ENCODE measurements around the gene MTHFD2L.

MTHFD2L gene

DNA sequence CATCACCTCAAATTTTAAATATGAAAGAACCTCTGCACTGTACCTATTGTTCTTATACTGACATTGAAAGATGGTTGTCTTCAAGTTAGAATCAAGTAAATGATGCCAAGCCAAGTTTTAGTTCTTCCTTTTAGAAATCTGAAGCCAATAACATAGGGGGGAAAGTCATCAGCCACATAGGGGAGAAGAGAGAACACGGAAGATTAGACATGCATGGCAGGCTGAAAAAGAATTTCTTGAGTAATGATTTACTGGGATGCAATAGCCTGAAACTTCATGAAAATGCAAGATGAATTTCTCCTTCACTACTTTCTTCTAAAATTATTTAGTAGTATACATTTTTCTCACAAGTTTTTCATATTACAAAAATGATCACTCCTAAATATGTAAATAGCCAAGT lies 136.8 kb downstream of the MTHFD2L start:
- no peaks in the 10 kb centered on the region for H3K9me3 ChIP-seq (ENCODE audit: severe bottlenecking)
- DNase-seq (ENCODE audit: low spot score): no peak
- no peaks in the 10 kb centered on the region for H3K4me1 ChIP-seq (ENCODE audit: insufficient read depth, poor library complexity, severe bottlenecking)
- TF ChIP-seq, protein P1, sequence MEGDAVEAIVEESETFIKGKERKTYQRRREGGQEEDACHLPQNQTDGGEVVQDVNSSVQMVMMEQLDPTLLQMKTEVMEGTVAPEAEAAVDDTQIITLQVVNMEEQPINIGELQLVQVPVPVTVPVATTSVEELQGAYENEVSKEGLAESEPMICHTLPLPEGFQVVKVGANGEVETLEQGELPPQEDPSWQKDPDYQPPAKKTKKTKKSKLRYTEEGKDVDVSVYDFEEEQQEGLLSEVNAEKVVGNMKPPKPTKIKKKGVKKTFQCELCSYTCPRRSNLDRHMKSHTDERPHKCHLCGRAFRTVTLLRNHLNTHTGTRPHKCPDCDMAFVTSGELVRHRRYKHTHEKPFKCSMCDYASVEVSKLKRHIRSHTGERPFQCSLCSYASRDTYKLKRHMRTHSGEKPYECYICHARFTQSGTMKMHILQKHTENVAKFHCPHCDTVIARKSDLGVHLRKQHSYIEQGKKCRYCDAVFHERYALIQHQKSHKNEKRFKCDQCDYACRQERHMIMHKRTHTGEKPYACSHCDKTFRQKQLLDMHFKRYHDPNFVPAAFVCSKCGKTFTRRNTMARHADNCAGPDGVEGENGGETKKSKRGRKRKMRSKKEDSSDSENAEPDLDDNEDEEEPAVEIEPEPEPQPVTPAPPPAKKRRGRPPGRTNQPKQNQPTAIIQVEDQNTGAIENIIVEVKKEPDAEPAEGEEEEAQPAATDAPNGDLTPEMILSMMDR (IDR thresholded peaks at IDR 0.05; ENCODE audit: poor library complexity, severe bottlenecking): no peak
- no peak overlapping the region for H3K4me3 ChIP-seq (ENCODE audit: severe bottlenecking)
- no peaks in the 10 kb centered on the region for H3K36me3 ChIP-seq (ENCODE audit: low read depth)
- ATAC-seq (ENCODE audit: low read depth): no peak
- H3K27me3 ChIP-seq (ENCODE audit: insufficient read depth, poor library complexity, severe bottlenecking): no peaks in the 10 kb centered on the region
- no peak overlapping the region for H3K27ac ChIP-seq (ENCODE audit: poor library complexity, severe bottlenecking)

DNA sequence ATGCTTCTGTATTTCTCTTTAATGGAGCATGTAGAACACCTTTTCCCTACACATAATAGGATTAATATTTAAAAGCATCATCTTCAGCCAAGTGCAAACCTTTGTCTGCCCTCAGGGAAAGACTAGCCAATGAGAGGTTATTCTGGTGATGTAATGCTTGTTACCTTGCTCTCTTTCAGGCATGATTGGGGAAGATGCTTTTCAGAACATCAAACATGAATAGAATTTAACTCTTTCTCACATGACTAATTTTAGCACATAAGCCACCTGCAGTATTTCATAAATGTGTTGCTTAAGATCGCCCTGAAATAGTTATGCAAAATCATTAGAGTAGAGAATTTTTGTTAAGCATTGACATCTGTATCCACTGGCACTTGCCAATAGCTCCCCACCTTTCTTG lies 139.6 kb downstream of the MTHFD2L start:
- no peaks in the 10 kb centered on the region for H3K36me3 ChIP-seq (ENCODE audit: low read depth)
- H3K4me1 ChIP-seq (ENCODE audit: insufficient read depth, poor library complexity, severe bottlenecking): no peaks in the 10 kb centered on the region
- no peak overlapping the region for H3K4me3 ChIP-seq (ENCODE audit: severe bottlenecking)
- no peaks in the 10 kb centered on the region for H3K27me3 ChIP-seq (ENCODE audit: insufficient read depth, poor library complexity, severe bottlenecking)
- ATAC-seq (ENCODE audit: low read depth) (no peak), DNase-seq (ENCODE audit: low spot score) (no peak)
- no peaks in the 10 kb centered on the region for H3K9me3 ChIP-seq (ENCODE audit: severe bottlenecking)
- TF ChIP-seq, protein P1 (IDR thresholded peaks at IDR 0.05; ENCODE audit: poor library complexity, severe bottlenecking): no peak
- H3K27ac ChIP-seq (ENCODE audit: poor library complexity, severe bottlenecking): no peak overlapping the region

DNA sequence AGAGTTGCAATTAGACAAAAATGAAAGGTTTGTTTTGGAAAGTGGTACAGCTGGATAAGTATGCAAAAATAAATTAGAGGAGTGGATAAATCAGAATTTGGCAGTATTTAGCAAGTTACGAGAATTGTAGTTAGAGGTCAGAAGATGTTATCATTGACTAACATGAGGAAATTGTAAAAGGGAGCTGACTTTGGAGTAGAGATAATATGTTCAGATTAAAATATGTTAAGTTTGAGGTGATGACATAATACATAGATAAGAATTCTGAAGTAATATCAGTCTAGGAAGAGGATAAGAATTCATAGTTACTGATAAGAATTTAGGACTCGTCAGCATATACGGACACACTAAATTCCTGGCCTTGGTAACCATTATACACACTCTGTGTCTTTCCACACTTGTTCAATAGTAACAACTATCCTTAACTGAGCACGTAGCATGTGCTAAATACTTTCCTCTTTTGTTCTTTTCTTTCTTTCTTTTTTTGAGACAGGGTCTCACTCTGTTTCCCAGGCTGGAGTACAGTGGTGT lies 146.2 kb downstream of the MTHFD2L start:
- ATAC-seq (ENCODE audit: low read depth): no peak
- Histone ChIP-seq H3K4me1 (ENCODE audit: insufficient read depth, poor library complexity, severe bottlenecking) (peaks cover 12% of the 10 kb centered on the region), H3K4me3 (ENCODE audit: severe bottlenecking) (no peak overlapping the region), H3K27ac (ENCODE audit: poor library complexity, severe bottlenecking) (no peak overlapping the region), H3K36me3 (ENCODE audit: low read depth) (peaks cover 5% of the 10 kb centered on the region; the same call in 1 of the 2 replicates), H3K27me3 (ENCODE audit: insufficient read depth, poor library complexity, severe bottlenecking) (no peaks in the 10 kb centered on the region), H3K9me3 (ENCODE audit: severe bottlenecking) (no peaks in the 10 kb centered on the region)
- DNase-seq (ENCODE audit: low spot score): no peak
- TF ChIP-seq, protein P1 (IDR thresholded peaks at IDR 0.05; ENCODE audit: poor library complexity, severe bottlenecking): no peak

DNA sequence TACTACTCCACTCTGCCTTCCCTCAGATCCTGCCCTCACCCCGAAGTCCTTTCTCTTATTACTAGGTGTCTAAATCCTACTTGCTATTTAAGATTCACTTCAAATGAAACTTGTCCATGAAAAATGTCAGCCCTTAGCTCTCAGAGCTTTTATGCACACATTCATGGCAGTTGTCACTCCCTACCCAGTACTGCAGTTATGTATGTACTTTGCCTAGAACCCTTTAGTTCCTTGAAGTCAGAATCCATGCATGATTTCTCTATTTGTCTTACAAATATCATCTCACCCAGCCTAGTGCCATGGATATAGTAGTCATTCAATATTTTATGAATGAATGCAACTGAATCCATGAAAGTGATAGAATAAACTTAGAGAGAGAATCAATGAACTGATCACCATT lies 147.1 kb downstream of the MTHFD2L start:
- TF ChIP-seq, protein P1 (IDR thresholded peaks at IDR 0.05; ENCODE audit: poor library complexity, severe bottlenecking): no peak
- no peak for ATAC-seq (ENCODE audit: low read depth)
- no peak overlapping the region for H3K27ac ChIP-seq (ENCODE audit: poor library complexity, severe bottlenecking)
- no peak for DNase-seq (ENCODE audit: low spot score)
- no peaks in the 10 kb centered on the region for H3K27me3 ChIP-seq (ENCODE audit: insufficient read depth, poor library complexity, severe bottlenecking)
- H3K36me3 ChIP-seq (ENCODE audit: low read depth): peaks cover 6% of the 10 kb centered on the region; the same call in 1 of the 2 replicates
- H3K4me3 ChIP-seq (ENCODE audit: severe bottlenecking): no peak overlapping the region
- no peaks in the 10 kb centered on the region for H3K9me3 ChIP-seq (ENCODE audit: severe bottlenecking)
- peaks cover 19% of the 10 kb centered on the region for H3K4me1 ChIP-seq (ENCODE audit: insufficient read depth, poor library complexity, severe bottlenecking)

DNA sequence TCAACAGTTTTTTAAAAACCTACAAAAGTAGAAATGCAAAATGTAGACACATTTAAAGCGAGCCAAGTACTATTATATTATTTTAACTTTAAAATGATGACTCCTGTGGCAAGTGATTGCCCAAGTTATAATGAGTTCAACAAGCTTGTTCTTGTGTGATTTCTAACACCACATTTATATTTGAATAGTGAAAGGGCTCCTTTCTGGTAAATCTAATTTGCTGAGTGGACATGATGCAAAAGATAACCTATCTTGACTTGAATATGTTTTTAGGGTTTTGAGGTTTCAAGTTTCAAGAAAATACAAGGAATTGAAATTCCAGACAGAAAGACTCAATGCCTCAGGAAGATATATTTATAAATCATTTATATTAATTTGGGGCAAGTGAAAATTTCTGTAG lies 149.3 kb downstream of the MTHFD2L start:
- no peak for ATAC-seq (ENCODE audit: low read depth)
- TF ChIP-seq, protein P1 (IDR thresholded peaks at IDR 0.05; ENCODE audit: poor library complexity, severe bottlenecking): no peak
- Histone ChIP-seq H3K27ac (ENCODE audit: poor library complexity, severe bottlenecking) (peak overlapping the region; percentile 86), H3K4me1 (ENCODE audit: insufficient read depth, poor library complexity, severe bottlenecking) (peaks cover 34% of the 10 kb centered on the region), H3K4me3 (ENCODE audit: severe bottlenecking) (no peak overlapping the region), H3K36me3 (ENCODE audit: low read depth) (peaks cover 23% of the 10 kb centered on the region), H3K27me3 (ENCODE audit: insufficient read depth, poor library complexity, severe bottlenecking) (no peaks in the 10 kb centered on the region), H3K9me3 (ENCODE audit: severe bottlenecking) (no peaks in the 10 kb centered on the region)
- DNase-seq (ENCODE audit: low spot score): no peak
